ENCODE measurements around the gene ALDH4A1. TPM values are rescaled to one million over a fixed set of nuclear protein-coding genes. Genes with fewer than 3 reads are reported as not detected.

Gene ALDH4A1
- total and polyA plus RNA-seq, 2 of the 4 experiments (the other 2 are of a cell fraction) = 8.6 to 21.1 TPM

DNA sequence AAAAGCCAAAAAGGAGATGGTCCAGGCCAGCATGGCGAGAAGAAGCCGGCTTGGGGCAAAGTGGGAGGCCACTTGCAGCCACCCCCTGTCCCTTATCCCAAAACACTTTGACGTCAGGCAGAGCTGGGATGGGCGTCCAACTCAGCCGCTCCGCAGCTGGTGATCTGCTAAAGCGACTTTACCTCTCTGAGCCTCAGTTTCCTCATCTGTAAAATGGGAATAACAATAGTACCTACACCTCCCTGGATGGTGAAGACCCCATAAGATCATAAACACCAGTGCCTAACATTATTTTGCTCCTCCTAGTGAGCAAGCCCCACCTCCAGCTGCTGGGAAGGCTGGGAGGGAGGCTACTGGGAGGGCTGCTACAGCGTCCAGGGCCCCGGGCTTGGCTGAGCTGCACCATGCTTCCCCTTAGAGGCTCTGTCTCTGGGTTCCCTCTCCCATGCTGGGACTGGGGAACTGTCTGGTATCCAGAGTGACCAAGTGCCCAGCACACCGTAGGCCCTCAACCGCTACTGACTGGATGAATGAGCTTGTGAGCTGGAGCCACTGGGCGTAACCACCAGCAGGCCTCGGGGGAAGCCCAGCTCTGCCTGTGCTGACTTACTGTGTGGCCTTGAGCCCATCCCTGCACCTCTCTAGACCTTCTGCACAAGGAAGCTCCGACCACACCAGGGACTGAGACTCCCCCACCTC, 35.8 kb upstream of the ALDH4A1 start:
- WGBS, 2 experiments (ENCODE audit: extremely low coverage in 2 of 2, insufficient read length in 1 of 2) = 90% methylated on average over 2 of the region's 14 CpGs; no CpG with 5 or more reads in 1 of the 2 experiments

More for the DNA sequence above, 35.8 kb upstream of the ALDH4A1 start:
- ATAC-seq (ENCODE audit: low read depth) = no peak
- H3K27me3 ChIP-seq (ENCODE audit: control insufficient read depth, insufficient read depth, low read length) = no peaks in the 10 kb centered on the region
- no peak overlapping the region for H3K14ac ChIP-seq (replicated peaks; ENCODE audit: low read depth, low read length)
- CTCF ChIA-PET = no interaction called here
- intact Hi-C loops (cut with micrococcal nuclease) (no loop called here), in situ Hi-C loops (cut with MboI; ENCODE audit: low sequenced_read_pairs) (no loop called here), dilution Hi-C loops (cut with HindIII; ENCODE audit: low sequenced_read_pairs, unreplicated experiment) (no loop called here)
- no peak for TF ChIP-seq MXI1 (IDR thresholded peaks at IDR 0.05; ENCODE audit: borderline replicate concordance, low read depth, low read length)
- no peak for TF ChIP-seq CEBPB (IDR thresholded peaks at IDR 0.05; ENCODE audit: low read depth, low read length)
- TF ChIP-seq RCOR1 (IDR thresholded peaks at IDR 0.05; ENCODE audit: insufficient replicate concordance, low read length) = no peak
- TF ChIP-seq, protein P1, sequence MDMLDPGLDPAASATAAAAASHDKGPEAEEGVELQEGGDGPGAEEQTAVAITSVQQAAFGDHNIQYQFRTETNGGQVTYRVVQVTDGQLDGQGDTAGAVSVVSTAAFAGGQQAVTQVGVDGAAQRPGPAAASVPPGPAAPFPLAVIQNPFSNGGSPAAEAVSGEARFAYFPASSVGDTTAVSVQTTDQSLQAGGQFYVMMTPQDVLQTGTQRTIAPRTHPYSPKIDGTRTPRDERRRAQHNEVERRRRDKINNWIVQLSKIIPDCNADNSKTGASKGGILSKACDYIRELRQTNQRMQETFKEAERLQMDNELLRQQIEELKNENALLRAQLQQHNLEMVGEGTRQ (IDR thresholded peaks at IDR 0.05; ENCODE audit: low read depth, low read length) = no peak
- no peak for TF ChIP-seq RAD21 (IDR thresholded peaks at IDR 0.05; ENCODE audit: low read length)
- TF ChIP-seq, protein P2, sequence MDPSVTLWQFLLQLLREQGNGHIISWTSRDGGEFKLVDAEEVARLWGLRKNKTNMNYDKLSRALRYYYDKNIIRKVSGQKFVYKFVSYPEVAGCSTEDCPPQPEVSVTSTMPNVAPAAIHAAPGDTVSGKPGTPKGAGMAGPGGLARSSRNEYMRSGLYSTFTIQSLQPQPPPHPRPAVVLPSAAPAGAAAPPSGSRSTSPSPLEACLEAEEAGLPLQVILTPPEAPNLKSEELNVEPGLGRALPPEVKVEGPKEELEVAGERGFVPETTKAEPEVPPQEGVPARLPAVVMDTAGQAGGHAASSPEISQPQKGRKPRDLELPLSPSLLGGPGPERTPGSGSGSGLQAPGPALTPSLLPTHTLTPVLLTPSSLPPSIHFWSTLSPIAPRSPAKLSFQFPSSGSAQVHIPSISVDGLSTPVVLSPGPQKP (IDR thresholded peaks at IDR 0.05; ENCODE audit: borderline replicate concordance, low read depth, low read length) = no peak
- TF ChIP-seq MAFK (IDR thresholded peaks at IDR 0.05; ENCODE audit: low read depth, low read length) = no peak
- TF ChIP-seq RFX5 (IDR thresholded peaks at IDR 0.05; ENCODE audit: low read depth, low read length) = no peak
- TF ChIP-seq, protein P3, sequence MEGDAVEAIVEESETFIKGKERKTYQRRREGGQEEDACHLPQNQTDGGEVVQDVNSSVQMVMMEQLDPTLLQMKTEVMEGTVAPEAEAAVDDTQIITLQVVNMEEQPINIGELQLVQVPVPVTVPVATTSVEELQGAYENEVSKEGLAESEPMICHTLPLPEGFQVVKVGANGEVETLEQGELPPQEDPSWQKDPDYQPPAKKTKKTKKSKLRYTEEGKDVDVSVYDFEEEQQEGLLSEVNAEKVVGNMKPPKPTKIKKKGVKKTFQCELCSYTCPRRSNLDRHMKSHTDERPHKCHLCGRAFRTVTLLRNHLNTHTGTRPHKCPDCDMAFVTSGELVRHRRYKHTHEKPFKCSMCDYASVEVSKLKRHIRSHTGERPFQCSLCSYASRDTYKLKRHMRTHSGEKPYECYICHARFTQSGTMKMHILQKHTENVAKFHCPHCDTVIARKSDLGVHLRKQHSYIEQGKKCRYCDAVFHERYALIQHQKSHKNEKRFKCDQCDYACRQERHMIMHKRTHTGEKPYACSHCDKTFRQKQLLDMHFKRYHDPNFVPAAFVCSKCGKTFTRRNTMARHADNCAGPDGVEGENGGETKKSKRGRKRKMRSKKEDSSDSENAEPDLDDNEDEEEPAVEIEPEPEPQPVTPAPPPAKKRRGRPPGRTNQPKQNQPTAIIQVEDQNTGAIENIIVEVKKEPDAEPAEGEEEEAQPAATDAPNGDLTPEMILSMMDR (conservative IDR thresholded peaks at IDR 0.05; ENCODE audit: low read depth, low read length) = no peak
- TF ChIP-seq SMC3 (IDR thresholded peaks at IDR 0.05; ENCODE audit: low read depth, low read length) = no peak
- no peak for TF ChIP-seq CHD1 (IDR thresholded peaks at IDR 0.05; ENCODE audit: low read depth, low read length)
- H2BK20ac ChIP-seq (ENCODE audit: low read depth, low read length) = no peak overlapping the region
- H3K56ac ChIP-seq (ENCODE audit: extremely low read depth, insufficient read depth, low read length) = no peak overlapping the region
- H3K79me1 ChIP-seq (ENCODE audit: low read depth in 1 of 2, low read length in 2 of 2) = peaks cover 22 to 83% of the 10 kb centered on the region in 2 experiments
- H2BK5ac ChIP-seq (ENCODE audit: low read depth, low read length, poor library complexity, severe bottlenecking) = no peak overlapping the region
- H4K8ac ChIP-seq (ENCODE audit: low read depth in 2 of 2, low read length in 2 of 2) = no peak overlapping the region
- peaks cover 48% of the 10 kb centered on the region for H3K9me1 ChIP-seq (ENCODE audit: insufficient read depth, low read length)
- H2AK9ac ChIP-seq (replicated peaks; ENCODE audit: low read depth, low read length, poor library complexity) = no peak overlapping the region
- no peak overlapping the region for H3K4ac ChIP-seq (ENCODE audit: low read depth, low read length)
- H4K5ac ChIP-seq (ENCODE audit: low read depth, low read length) = no peak overlapping the region
- H2BK15ac ChIP-seq (ENCODE audit: low read depth, low read length) = no peak overlapping the region
- no peak overlapping the region for H3K4me2 ChIP-seq (ENCODE audit: low read depth, low read length)
- H4K20me1 ChIP-seq (ENCODE audit: insufficient read depth, low read length) = peaks cover 18% of the 10 kb centered on the region
- H2AFZ ChIP-seq (replicated peaks; ENCODE audit: low read length, poor library complexity) = no peak overlapping the region
- POLR2A ChIA-PET (ENCODE audit: unreplicated experiment) = no interaction called here
- no TSS peak for BruUV-seq (replicated peaks)
- peak overlapping the region; percentile 87; the same call in 1 of the 2 replicates for H2AK5ac ChIP-seq (ENCODE audit: low read depth, low read length)
- no peak overlapping the region for H3K27ac ChIP-seq (ENCODE audit: insufficient read depth, low read length)
- no peaks in the 10 kb centered on the region for H3K36me3 ChIP-seq (ENCODE audit: control insufficient read depth, insufficient read depth, low read length)
- peak overlapping the region; percentile 25 for H2BK120ac ChIP-seq (ENCODE audit: low read depth, low read length)
- no peak overlapping the region for H3K18ac ChIP-seq (ENCODE audit: low read depth, low read length)
- no peak for DNase-seq
- H3K4me3 ChIP-seq (ENCODE audit: insufficient read depth, low read depth, low read length) = no peak overlapping the region
- H4K91ac ChIP-seq (ENCODE audit: insufficient read depth, low read depth, low read length) = no peak overlapping the region; the same call in 1 of the 2 replicates
- H3K23ac ChIP-seq (ENCODE audit: low read depth, low read length) = no peak overlapping the region
- H3K9me3 ChIP-seq (ENCODE audit: control insufficient read depth, insufficient read depth, low read length) = no peaks in the 10 kb centered on the region
- peaks cover 44% of the 10 kb centered on the region for H3K4me1 ChIP-seq (ENCODE audit: control insufficient read depth, insufficient read depth, low read length)
- H3K9ac ChIP-seq (ENCODE audit: low read depth, low read length) = no peak overlapping the region
